GM21447 (cell line): ENCODE data around the gene GNG7.
A peak's percentile ranks its signal among the peaks of the same experiment; 100 is the strongest.
"Not testable (repeated sequence)": the region's sequence is repeated elsewhere in the genome, so short reads cannot be mapped to it uniquely, and the experiment has no call there.

ENCODE experiments used
- ATAC-seq: cut with Tn5 transposase; IDR thresholded peaks from one replicate; pipeline ENCODE4 v1.9.1; 2021; ENCODE audit not compliant: unreplicated experiment

GNG7 gene

DNA sequence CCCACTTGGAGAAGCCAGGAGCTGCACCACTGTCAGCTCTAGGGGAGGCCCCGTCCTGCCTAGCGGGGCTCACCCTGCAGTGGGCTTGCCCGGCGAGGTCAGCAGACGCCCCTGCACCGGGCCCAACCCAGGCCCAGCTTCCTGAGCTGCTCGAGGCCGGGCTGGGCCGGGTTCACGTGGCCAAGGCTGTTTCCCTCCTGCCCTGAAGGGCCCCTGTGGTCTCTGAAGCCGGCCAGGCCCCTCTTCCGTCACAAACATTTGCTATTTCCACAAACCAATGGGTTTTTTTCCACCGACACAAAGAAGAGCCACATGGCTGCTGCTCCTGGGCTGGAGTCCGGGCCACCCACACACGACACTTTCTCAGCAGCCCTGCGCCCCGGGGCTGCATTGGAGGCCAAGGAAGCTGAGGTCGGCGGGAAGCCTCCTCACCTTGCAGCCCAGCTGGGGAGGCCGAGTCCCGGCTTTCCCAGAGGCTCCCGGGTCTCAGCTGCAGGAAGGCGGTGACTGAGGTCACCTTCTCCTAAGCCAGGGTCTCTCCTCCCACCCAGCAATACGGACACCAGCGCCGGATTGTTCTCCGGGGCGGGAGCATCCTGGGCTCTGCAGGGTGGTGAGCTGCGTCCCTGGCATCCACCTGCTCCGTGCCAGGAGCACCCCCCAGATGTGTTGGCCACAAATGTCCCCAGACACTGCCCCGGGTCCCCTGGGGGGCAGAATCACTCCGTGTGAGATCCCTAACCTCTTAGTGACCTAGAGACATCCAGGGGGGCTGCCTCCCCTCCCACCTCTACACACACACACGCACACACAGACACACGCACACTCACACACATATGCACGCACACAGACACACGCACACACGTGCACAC lies 146.0 kb downstream of the GNG7 start:
- no peak for ATAC-seq

GRCh38 chr19:2555422-2556220 lies 146.9 kb downstream of the GNG7 start:
- ATAC-seq, result no peak

DNA sequence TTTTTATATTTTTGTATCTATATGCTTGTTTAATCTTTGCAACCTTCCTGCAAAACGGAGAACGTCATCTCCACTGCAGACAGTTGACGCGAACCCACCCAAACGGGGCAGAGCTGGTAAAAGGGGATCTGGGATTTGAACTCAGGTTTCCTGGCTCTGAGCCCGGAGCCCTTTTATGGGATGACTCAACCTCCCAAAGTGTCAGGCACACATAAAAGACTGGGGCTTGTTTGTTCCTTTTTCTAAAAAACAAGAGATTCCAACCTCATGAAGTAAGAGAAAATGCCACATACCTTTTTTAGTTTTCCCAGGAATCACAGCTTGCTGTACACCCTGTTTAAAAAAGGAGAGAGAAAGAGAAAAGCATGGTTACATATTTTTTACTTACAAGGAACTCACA lies 147.6 kb downstream of the GNG7 start:
- no peak for ATAC-seq

DNA sequence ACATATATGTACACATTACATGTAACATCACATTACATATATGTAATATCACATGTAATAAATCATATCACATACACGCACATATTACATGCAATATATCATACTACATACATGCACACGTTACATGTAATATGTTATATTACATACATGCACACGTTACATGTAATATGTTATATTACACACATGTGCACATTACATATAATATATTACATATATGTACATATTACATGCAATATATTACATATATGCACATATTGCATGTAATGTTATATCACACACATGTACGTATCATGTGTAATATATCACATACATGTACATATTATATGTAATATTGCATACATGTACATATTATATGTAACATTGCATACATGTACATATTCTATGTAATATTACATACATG lies 149.0 kb downstream of the GNG7 start:
- ATAC-seq, result no peak

GRCh38 chr19:2552859-2553258 lies 149.6 kb downstream of the GNG7 start:
- ATAC-seq, result peak; percentile 81

- no peak for ATAC-seq
Measured at GRCh38 chr19:2551864-2552185, 150.7 kb downstream of the GNG7 start.

DNA sequence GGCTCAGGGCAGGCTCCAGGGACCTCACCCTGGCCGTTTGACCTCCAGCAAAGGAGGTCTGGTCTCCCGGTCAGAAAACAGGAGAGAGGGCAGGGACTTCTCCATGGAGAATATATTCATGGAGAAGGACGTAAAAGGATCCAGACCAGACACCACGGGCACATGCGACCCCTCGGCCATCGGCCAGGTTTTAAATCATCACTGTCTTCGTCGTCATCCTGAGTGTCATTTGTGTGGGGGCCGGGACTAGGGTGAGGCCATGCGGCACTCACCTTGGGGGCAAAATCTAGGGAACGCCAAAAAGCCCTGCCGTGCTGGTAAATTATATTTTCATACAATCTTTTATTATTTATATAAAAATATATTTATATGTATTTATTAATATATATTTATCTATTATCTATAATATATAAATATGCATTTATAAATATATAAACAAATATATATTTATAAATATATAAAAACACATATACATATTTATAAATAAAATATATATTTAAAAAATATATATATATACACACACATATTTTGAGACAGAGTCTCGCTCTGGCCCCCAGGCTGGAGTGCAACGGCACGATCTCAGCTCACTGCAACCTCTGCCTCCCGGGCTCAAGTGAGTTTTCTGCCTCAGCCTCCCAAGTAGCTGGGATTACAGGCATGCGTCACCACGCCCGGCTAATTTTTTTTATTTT lies 151.2 kb downstream of the GNG7 start:
- ATAC-seq, result no peak

DNA sequence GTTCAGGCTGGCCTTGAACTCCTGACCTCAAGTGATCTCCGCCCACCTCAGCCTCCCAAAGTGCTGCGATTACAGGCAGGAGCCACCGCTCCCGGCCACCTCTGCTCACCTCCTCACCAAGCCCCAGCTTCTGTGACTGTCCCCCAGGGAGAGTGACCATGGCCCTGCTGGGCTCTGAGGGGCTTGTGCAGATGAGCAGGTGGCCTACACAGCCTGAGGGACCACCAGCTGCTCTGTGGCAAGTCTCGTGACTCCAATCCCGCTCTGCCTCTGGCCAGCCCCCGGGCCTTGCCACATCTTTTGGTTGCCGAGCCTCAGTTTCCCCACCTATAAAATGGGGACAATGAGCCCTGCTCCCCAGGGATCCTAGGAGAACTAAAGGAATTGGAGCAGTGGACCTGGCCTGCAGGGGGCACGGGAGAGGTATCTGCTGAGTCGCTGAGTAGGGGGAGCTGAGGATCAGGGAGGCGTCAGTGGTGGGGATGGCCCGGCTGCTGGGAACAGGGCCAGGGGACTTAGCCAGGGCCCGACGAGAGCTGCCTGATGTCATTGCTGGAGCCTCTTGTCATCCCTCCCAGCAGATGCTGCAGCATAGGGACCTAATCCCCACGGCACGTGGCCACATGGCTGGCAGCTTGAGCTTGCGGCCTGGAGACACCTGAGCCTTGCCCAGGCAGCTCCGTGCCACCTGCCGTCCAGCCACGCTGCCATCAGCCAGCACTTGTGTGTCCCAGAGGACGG lies 151.9 kb downstream of the GNG7 start:
- ATAC-seq, result no peak

GRCh38 chr19:2549701-2550191 lies 152.7 kb downstream of the GNG7 start:
- ATAC-seq, result no peak

DNA sequence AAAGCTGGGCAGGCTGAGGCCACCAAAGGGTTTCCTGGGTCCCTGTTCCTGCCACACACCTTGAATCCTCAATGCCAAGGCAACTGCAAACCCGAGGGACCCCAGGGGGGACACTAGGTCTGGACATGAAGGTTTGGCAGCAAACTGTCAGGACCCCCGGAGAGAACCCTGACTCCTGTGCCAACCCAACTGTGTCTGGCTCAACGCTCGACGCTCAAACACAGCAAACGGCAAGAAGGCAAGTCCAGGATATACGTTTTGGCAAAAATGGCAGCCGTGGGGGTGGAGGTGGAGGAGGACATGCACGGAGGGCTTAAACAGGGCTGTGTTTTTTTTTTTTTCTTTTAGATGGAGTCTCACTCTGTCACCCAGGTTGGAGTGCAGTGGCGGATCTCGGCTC lies 153.5 kb downstream of the GNG7 start:
- no peak for ATAC-seq

DNA sequence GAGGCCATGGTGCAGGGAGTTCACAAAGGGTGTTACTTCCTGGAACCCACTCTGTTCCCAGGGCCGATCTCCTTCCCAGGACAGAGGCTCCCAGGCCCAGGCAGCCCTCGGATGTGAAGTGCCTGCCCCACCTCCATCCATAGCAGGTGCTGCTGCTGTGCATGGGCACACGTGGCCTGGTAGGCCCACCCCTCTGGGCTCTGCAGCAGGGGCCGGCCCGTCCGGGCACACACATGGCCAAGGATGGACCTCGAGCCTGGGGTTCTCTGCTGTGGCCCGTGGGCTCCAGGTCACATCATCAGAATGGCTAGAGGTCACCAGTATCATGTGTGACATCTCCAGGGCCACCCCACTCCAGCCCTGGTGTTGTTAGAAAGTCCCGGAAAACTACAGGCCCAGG lies 154.8 kb downstream of the GNG7 start:
- ATAC-seq, result no peak

- ATAC-seq, result no peak
Measured at GRCh38 chr19:2547033-2547680, 155.3 kb downstream of the GNG7 start.

DNA sequence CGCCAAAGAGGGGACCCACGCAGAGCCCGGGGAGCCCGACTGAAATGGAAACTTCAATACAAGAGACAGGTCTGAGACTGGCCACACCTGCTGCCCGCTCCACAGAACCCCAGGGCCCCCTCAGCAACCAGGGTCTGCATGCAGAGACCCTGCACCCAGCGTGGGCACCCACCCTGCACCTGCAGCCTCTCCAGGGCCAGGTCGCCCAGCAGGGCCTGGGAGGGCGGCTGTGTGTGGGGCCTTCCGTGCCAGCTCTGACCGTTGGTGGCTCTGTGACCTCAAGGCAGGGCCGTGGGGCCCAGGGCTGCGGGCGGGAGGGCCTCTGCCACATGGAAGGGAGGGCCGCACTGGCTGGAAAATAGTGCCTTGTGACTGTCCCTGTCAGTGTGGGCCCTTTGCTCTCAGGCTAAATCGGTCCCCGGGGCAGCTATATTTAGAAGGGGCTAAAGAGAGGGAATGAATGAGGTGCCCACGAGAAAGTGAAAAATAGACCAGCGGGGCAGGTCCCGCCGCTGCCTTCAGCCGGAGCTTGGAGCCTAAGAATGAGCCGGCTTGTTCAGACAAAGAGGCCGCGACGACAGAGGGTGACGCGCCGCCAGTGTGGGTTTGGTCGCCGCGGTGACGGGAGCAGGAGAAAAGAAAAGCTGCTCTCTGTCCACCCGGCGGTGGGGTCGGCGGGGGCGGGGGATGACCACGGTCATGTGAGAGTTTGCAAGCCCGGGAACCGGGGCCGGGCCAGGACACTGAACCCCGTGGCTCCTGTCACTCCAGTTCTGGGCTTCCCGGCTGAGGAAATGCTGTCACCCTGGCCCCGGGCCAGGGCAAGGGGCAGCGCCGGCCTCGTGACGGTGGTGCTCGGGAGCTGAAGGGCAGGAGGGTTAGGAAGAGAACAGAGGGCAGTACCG lies 156.1 kb downstream of the GNG7 start:
- ATAC-seq, result no peak

- not testable (repeated sequence) for ATAC-seq
Measured at GRCh38 chr19:2545416-2546127, 156.9 kb downstream of the GNG7 start.

DNA sequence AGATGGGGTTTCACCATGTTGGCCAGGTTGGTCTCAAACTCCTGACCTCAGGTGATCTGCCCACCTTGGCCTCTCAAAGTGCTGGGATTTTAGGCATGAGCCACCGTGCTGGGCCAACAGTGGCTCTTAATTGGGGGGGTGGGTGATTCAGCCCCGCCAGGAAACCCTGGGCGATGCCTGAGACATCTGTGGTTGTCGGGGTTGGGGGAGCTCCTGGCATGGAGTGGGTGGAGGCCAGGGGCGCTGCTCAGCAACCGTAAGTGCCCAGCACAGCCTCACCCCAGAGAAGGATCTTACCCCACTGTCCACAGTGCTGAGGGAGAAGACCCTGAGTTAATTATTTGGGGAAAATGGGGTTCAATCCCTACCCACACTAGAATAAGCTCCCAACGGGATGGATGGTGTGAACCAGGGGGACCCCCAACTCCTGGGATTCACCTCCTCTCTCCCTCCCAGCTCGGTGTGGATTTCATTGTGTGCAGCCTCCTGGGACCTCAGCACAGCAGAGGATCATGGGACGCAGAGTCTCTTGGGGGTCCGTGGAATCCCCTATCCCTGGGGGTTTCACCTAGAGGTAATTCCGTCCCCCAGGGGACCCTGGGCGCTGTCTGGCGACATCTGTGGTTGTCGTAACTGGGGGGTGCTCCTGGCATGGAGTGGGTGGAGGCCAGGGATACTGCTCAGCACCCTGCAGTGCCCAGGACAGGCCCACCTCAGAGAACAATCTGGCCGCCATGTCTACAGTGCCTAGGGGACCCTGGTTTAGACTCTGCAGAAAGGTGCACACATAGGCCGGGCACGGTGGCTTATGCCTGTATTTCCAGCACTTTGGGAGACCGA lies 157.7 kb downstream of the GNG7 start:
- no peak for ATAC-seq

GRCh38 chr19:2543463-2544442 lies 158.7 kb downstream of the GNG7 start:
- no peak for ATAC-seq

DNA sequence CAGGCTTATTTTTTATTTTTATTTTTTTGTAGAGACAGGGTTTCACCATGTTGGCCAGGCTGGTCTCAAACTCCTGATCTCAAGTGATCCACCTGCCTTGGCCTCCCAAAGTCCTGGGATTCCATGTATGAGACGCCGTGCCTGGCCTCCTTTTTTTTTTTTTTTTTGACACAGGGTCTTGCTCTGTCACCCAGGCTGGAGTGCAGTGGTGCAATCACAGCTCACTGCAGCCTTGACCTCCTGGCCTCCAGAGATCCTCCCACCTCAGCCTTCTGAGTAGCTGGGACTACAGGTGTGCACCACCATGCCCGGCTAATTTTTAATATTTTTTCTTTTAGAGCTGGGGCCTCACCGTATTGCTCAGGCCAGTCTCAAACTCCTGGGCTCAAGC lies 159.4 kb downstream of the GNG7 start:
- ATAC-seq, result not testable (repeated sequence)
